Measurements from ENCODE around the gene GSE1.

GSE1 gene

GRCh38 chr16:85628645-85629044 lies 15.5 kb downstream of the GSE1 start:
- no peak overlapping the region for H3K4me3 ChIP-seq (ENCODE audit: low read depth, low read length)
- no peaks in the 10 kb centered on the region for H3K27me3 ChIP-seq (ENCODE audit: control insufficient read depth, insufficient read depth, low read length)
- peaks cover 34% of the 10 kb centered on the region for H3K36me3 ChIP-seq (ENCODE audit: control insufficient read depth, insufficient read depth, low read length)
- H3K9ac ChIP-seq (ENCODE audit: low read depth, low read length) = no peak overlapping the region
- no peaks in the 10 kb centered on the region for H3K9me3 ChIP-seq (ENCODE audit: control insufficient read depth, insufficient read depth, low read length)
- H3K4me1 ChIP-seq (ENCODE audit: control insufficient read depth, insufficient read depth, low read length) = peaks cover 2% of the 10 kb centered on the region

GRCh38 chr16:85629326-85629725 lies 16.2 kb downstream of the GSE1 start:
- Histone ChIP-seq H3K9me3 (ENCODE audit: control insufficient read depth, insufficient read depth, low read length) (no peaks in the 10 kb centered on the region), H3K9ac (ENCODE audit: low read depth, low read length) (no peak overlapping the region), H3K4me3 (ENCODE audit: low read depth, low read length) (no peak overlapping the region), H3K27me3 (ENCODE audit: control insufficient read depth, insufficient read depth, low read length) (no peaks in the 10 kb centered on the region), H3K4me1 (ENCODE audit: control insufficient read depth, insufficient read depth, low read length) (peaks cover 2% of the 10 kb centered on the region), H3K36me3 (ENCODE audit: control insufficient read depth, insufficient read depth, low read length) (peaks cover 37% of the 10 kb centered on the region)

GRCh38 chr16:85629853-85630252 lies 16.7 kb downstream of the GSE1 start:
- peaks cover 40% of the 10 kb centered on the region for H3K36me3 ChIP-seq (ENCODE audit: control insufficient read depth, insufficient read depth, low read length)
- no peaks in the 10 kb centered on the region for H3K27me3 ChIP-seq (ENCODE audit: control insufficient read depth, insufficient read depth, low read length)
- peaks cover 2% of the 10 kb centered on the region for H3K4me1 ChIP-seq (ENCODE audit: control insufficient read depth, insufficient read depth, low read length)
- H3K4me3 ChIP-seq (ENCODE audit: low read depth, low read length) = no peak overlapping the region
- no peak overlapping the region for H3K9ac ChIP-seq (ENCODE audit: low read depth, low read length)
- H3K9me3 ChIP-seq (ENCODE audit: control insufficient read depth, insufficient read depth, low read length) = no peaks in the 10 kb centered on the region

GRCh38 chr16:85631230-85631629 lies 18.1 kb downstream of the GSE1 start:
- H3K9me3 ChIP-seq (ENCODE audit: control insufficient read depth, insufficient read depth, low read length) = no peaks in the 10 kb centered on the region
- H3K36me3 ChIP-seq (ENCODE audit: control insufficient read depth, insufficient read depth, low read length) = peaks cover 47% of the 10 kb centered on the region
- no peak overlapping the region for H3K4me3 ChIP-seq (ENCODE audit: low read depth, low read length)
- H3K4me1 ChIP-seq (ENCODE audit: control insufficient read depth, insufficient read depth, low read length) = no peaks in the 10 kb centered on the region
- no peak overlapping the region for H3K9ac ChIP-seq (ENCODE audit: low read depth, low read length)
- H3K27me3 ChIP-seq (ENCODE audit: control insufficient read depth, insufficient read depth, low read length) = no peaks in the 10 kb centered on the region

- H3K4me1 ChIP-seq (ENCODE audit: control insufficient read depth, insufficient read depth, low read length) = no peaks in the 10 kb centered on the region
- no peaks in the 10 kb centered on the region for H3K27me3 ChIP-seq (ENCODE audit: control insufficient read depth, insufficient read depth, low read length)
- no peaks in the 10 kb centered on the region for H3K9me3 ChIP-seq (ENCODE audit: control insufficient read depth, insufficient read depth, low read length)
- peaks cover 54% of the 10 kb centered on the region for H3K36me3 ChIP-seq (ENCODE audit: control insufficient read depth, insufficient read depth, low read length)
- no peak overlapping the region for H3K9ac ChIP-seq (ENCODE audit: low read depth, low read length)
- no peak overlapping the region for H3K4me3 ChIP-seq (ENCODE audit: low read depth, low read length)
Measured at GRCh38 chr16:85631802-85632393, 18.8 kb downstream of the GSE1 start.

- Histone ChIP-seq H3K9ac (ENCODE audit: low read depth, low read length) (no peak overlapping the region), H3K9me3 (ENCODE audit: control insufficient read depth, insufficient read depth, low read length) (no peaks in the 10 kb centered on the region), H3K36me3 (ENCODE audit: control insufficient read depth, insufficient read depth, low read length) (peaks cover 61% of the 10 kb centered on the region), H3K4me3 (ENCODE audit: low read depth, low read length) (no peak overlapping the region), H3K27me3 (ENCODE audit: control insufficient read depth, insufficient read depth, low read length) (no peaks in the 10 kb centered on the region), H3K4me1 (ENCODE audit: control insufficient read depth, insufficient read depth, low read length) (no peaks in the 10 kb centered on the region)
Measured at GRCh38 chr16:85632709-85633437, 19.8 kb downstream of the GSE1 start.

- H3K36me3 ChIP-seq (ENCODE audit: control insufficient read depth, insufficient read depth, low read length) = peaks cover 60% of the 10 kb centered on the region
- no peaks in the 10 kb centered on the region for H3K4me1 ChIP-seq (ENCODE audit: control insufficient read depth, insufficient read depth, low read length)
- no peaks in the 10 kb centered on the region for H3K27me3 ChIP-seq (ENCODE audit: control insufficient read depth, insufficient read depth, low read length)
- no peak overlapping the region for H3K4me3 ChIP-seq (ENCODE audit: low read depth, low read length)
- no peaks in the 10 kb centered on the region for H3K9me3 ChIP-seq (ENCODE audit: control insufficient read depth, insufficient read depth, low read length)
- H3K9ac ChIP-seq (ENCODE audit: low read depth, low read length) = no peak overlapping the region
Measured at GRCh38 chr16:85633438-85633743, 20.3 kb downstream of the GSE1 start.

- no peaks in the 10 kb centered on the region for H3K9me3 ChIP-seq (ENCODE audit: control insufficient read depth, insufficient read depth, low read length)
- peaks cover 56% of the 10 kb centered on the region for H3K36me3 ChIP-seq (ENCODE audit: control insufficient read depth, insufficient read depth, low read length)
- no peaks in the 10 kb centered on the region for H3K4me1 ChIP-seq (ENCODE audit: control insufficient read depth, insufficient read depth, low read length)
- H3K27me3 ChIP-seq (ENCODE audit: control insufficient read depth, insufficient read depth, low read length) = no peaks in the 10 kb centered on the region
- H3K9ac ChIP-seq (ENCODE audit: low read depth, low read length) = no peak overlapping the region
- H3K4me3 ChIP-seq (ENCODE audit: low read depth, low read length) = no peak overlapping the region
Measured at GRCh38 chr16:85633888-85634287, 20.8 kb downstream of the GSE1 start.

- Histone ChIP-seq H3K4me1 (ENCODE audit: control insufficient read depth, insufficient read depth, low read length) (no peaks in the 10 kb centered on the region), H3K27me3 (ENCODE audit: control insufficient read depth, insufficient read depth, low read length) (no peaks in the 10 kb centered on the region), H3K4me3 (ENCODE audit: low read depth, low read length) (no peak overlapping the region), H3K9ac (ENCODE audit: low read depth, low read length) (no peak overlapping the region), H3K36me3 (ENCODE audit: control insufficient read depth, insufficient read depth, low read length) (peaks cover 63% of the 10 kb centered on the region), H3K9me3 (ENCODE audit: control insufficient read depth, insufficient read depth, low read length) (no peaks in the 10 kb centered on the region)
Measured at GRCh38 chr16:85634747-85635544, 21.8 kb downstream of the GSE1 start.

- H3K4me1 ChIP-seq (ENCODE audit: control insufficient read depth, insufficient read depth, low read length) = no peaks in the 10 kb centered on the region
- H3K9ac ChIP-seq (ENCODE audit: low read depth, low read length) = no peak overlapping the region
- no peaks in the 10 kb centered on the region for H3K27me3 ChIP-seq (ENCODE audit: control insufficient read depth, insufficient read depth, low read length)
- no peaks in the 10 kb centered on the region for H3K9me3 ChIP-seq (ENCODE audit: control insufficient read depth, insufficient read depth, low read length)
- no peak overlapping the region for H3K4me3 ChIP-seq (ENCODE audit: low read depth, low read length)
- H3K36me3 ChIP-seq (ENCODE audit: control insufficient read depth, insufficient read depth, low read length) = peaks cover 68% of the 10 kb centered on the region
Measured at GRCh38 chr16:85635545-85636140, 22.5 kb downstream of the GSE1 start.

- Histone ChIP-seq H3K4me1 (ENCODE audit: control insufficient read depth, insufficient read depth, low read length) (no peaks in the 10 kb centered on the region), H3K9me3 (ENCODE audit: control insufficient read depth, insufficient read depth, low read length) (no peaks in the 10 kb centered on the region), H3K36me3 (ENCODE audit: control insufficient read depth, insufficient read depth, low read length) (peaks cover 68% of the 10 kb centered on the region), H3K4me3 (ENCODE audit: low read depth, low read length) (no peak overlapping the region), H3K9ac (ENCODE audit: low read depth, low read length) (no peak overlapping the region), H3K27me3 (ENCODE audit: control insufficient read depth, insufficient read depth, low read length) (no peaks in the 10 kb centered on the region)
Measured at GRCh38 chr16:85636234-85636812, 23.2 kb downstream of the GSE1 start.
